ENCODE results near the gene GATM.

GATM gene

GRCh38 chr15:45347989-45348388 lies 30.4 kb downstream of the GATM start:
- no peak overlapping the region for H3K9ac ChIP-seq (ENCODE audit: low read depth, low read length, poor library complexity, severe bottlenecking)
- H2AFZ ChIP-seq (ENCODE audit: low read length) = no peak overlapping the region
- TF ChIP-seq EZH2phosphoT487 (IDR thresholded peaks at IDR 0.05; ENCODE audit: borderline replicate concordance) = no peak
- TF ChIP-seq CTCF (conservative IDR thresholded peaks at IDR 0.05; ENCODE audit: low read length) = no peak
- no peaks in the 10 kb centered on the region for H3K9me3 ChIP-seq (ENCODE audit: insufficient read depth, low read depth, low read length)
- no peaks in the 10 kb centered on the region for H3F3A ChIP-seq (ENCODE audit: low read depth)
- H3K27me3 ChIP-seq (ENCODE audit: insufficient read depth, low read length, poor library complexity, severe bottlenecking) = peaks cover 5% of the 10 kb centered on the region
- no peak overlapping the region for H3K4me3 ChIP-seq (ENCODE audit: low read length, poor library complexity, severe bottlenecking)
- H3K4me2 ChIP-seq (ENCODE audit: low read depth, low read length, poor library complexity, severe bottlenecking) = no peak overlapping the region
- H4K20me1 ChIP-seq (ENCODE audit: insufficient read depth, low read length, poor library complexity, severe bottlenecking) = no peaks in the 10 kb centered on the region
- H3K36me3 ChIP-seq (ENCODE audit: insufficient read depth, low read length) = no peaks in the 10 kb centered on the region
- no peaks in the 10 kb centered on the region for H3K9me2 ChIP-seq (replicated peaks; ENCODE audit: low read depth, low read length)
- H3K4me1 ChIP-seq (ENCODE audit: insufficient read depth, low read length, poor library complexity, severe bottlenecking) = no peaks in the 10 kb centered on the region
- H3K79me2 ChIP-seq (ENCODE audit: insufficient read depth, low read length) = no peaks in the 10 kb centered on the region

DNA sequence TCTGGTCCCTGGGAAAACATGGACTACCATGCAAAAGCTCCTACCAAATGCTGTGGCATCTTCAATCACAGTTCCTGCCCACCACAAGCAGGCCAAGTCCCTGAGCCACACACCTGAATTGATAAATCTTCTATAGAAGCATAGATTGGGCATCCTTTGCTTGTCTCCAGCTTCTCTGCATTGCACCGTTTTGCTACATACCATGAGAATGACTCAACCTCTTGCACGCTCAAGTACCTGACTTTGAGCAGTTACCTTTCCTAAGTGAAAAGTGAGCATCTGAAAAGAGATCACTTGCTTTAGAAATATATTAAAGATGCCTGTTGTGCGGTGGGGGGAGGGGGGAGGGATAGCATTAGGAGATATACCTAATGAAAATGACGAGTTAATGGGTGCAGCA lies 31.3 kb downstream of the GATM start:
- H3K9ac ChIP-seq (ENCODE audit: low read depth, low read length, poor library complexity, severe bottlenecking) = no peak overlapping the region
- no peaks in the 10 kb centered on the region for H3K9me2 ChIP-seq (replicated peaks; ENCODE audit: low read depth, low read length)
- no peak overlapping the region for H2AFZ ChIP-seq (ENCODE audit: low read length)
- no peaks in the 10 kb centered on the region for H3K9me3 ChIP-seq (ENCODE audit: insufficient read depth, low read depth, low read length)
- H3K36me3 ChIP-seq (ENCODE audit: insufficient read depth, low read length) = no peaks in the 10 kb centered on the region
- no peaks in the 10 kb centered on the region for H3F3A ChIP-seq (ENCODE audit: low read depth)
- peaks cover 5% of the 10 kb centered on the region for H3K27me3 ChIP-seq (ENCODE audit: insufficient read depth, low read length, poor library complexity, severe bottlenecking)
- no peak overlapping the region for H3K4me2 ChIP-seq (ENCODE audit: low read depth, low read length, poor library complexity, severe bottlenecking)
- no peaks in the 10 kb centered on the region for H4K20me1 ChIP-seq (ENCODE audit: insufficient read depth, low read length, poor library complexity, severe bottlenecking)
- H3K4me1 ChIP-seq (ENCODE audit: insufficient read depth, low read length, poor library complexity, severe bottlenecking) = no peaks in the 10 kb centered on the region
- H3K4me3 ChIP-seq (ENCODE audit: low read length, poor library complexity, severe bottlenecking) = no peak overlapping the region
- no peaks in the 10 kb centered on the region for H3K79me2 ChIP-seq (ENCODE audit: insufficient read depth, low read length)
- TF ChIP-seq EZH2phosphoT487 (IDR thresholded peaks at IDR 0.05; ENCODE audit: borderline replicate concordance) (no peak), CTCF (conservative IDR thresholded peaks at IDR 0.05; ENCODE audit: low read length) (no peak)

DNA sequence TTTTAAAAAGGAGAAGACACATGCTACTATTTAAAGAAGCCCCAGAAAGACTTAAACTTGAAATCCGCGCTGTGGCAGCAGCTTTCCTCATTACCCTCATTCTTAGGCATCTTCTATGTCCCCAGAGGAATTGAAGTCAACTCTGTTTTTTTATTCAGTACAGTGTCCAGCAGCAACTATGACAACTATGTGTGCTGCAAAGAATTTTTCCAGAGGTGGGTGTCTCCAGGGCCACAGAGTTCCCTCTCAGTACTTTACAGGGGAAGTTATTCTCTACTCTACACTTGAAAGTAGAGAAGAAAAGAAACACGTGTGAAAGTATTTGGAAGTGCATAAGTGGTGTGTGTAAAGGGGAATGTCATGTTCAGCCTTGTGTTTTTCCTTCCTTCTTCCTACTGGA lies 32.0 kb downstream of the GATM start:
- Histone ChIP-seq H3F3A (ENCODE audit: low read depth) (no peaks in the 10 kb centered on the region), H2AFZ (ENCODE audit: low read length) (no peak overlapping the region; the same call in 1 of the 2 replicates)
- TF ChIP-seq EZH2phosphoT487 (IDR thresholded peaks at IDR 0.05; ENCODE audit: borderline replicate concordance) (no peak), CTCF (conservative IDR thresholded peaks at IDR 0.05; ENCODE audit: low read length) (no peak)

More for the DNA sequence above, 32.0 kb downstream of the GATM start:
- Histone ChIP-seq H3K9me2 (replicated peaks; ENCODE audit: low read depth, low read length) (no peaks in the 10 kb centered on the region), H3K27me3 (ENCODE audit: insufficient read depth, low read length, poor library complexity, severe bottlenecking) (peaks cover 5% of the 10 kb centered on the region), H4K20me1 (ENCODE audit: insufficient read depth, low read length, poor library complexity, severe bottlenecking) (no peaks in the 10 kb centered on the region), H3K4me1 (ENCODE audit: insufficient read depth, low read length, poor library complexity, severe bottlenecking) (no peaks in the 10 kb centered on the region), H3K9me3 (ENCODE audit: insufficient read depth, low read depth, low read length) (no peaks in the 10 kb centered on the region), H3K79me2 (ENCODE audit: insufficient read depth, low read length) (no peaks in the 10 kb centered on the region), H3K4me2 (ENCODE audit: low read depth, low read length, poor library complexity, severe bottlenecking) (no peak overlapping the region), H3K36me3 (ENCODE audit: insufficient read depth, low read length) (no peaks in the 10 kb centered on the region), H3K4me3 (ENCODE audit: low read length, poor library complexity, severe bottlenecking) (no peak overlapping the region), H3K9ac (ENCODE audit: low read depth, low read length, poor library complexity, severe bottlenecking) (no peak overlapping the region)

Data from Loucy (cell line).